Smooth muscle cell (in vitro differentiated cells): Measurements from ENCODE around the gene PLB1. TPM values are rescaled to one million over a fixed set of nuclear protein-coding genes. Genes with fewer than 3 reads are reported as not detected.

Experiments
- DNase-seq: peaks from one replicate; lab custom pipeline; 2025; ENCODE audit not compliant: unreplicated experiment; lab: John Stamatoyannopoulos, UW
- H2AFZ ChIP-seq: fragments of 200-600 bp; sonication (generic); 2 replicates; pipeline ENCODE4 v1.6.0; 2016; ENCODE audit warnings: antibody characterized with exemption, low read depth, mild to moderate bottlenecking
- H3F3A ChIP-seq: fragments of 200-600 bp; sonication (generic); 2 replicates; pipeline ENCODE4 v1.6.0; 2017; ENCODE audit warnings: antibody characterized with exemption, low read depth
- H3K27ac ChIP-seq: fragments of 200-600 bp; sonication (generic); 2 replicates; pipeline ENCODE4 v1.5.1; 2016; ENCODE audit warnings: low read depth, mild to moderate bottlenecking
- H3K27me3 ChIP-seq: fragments of 200-600 bp; sonication (generic); 2 replicates; pipeline ENCODE4 v1.6.1; 2016; ENCODE audit warnings: low read depth, mild to moderate bottlenecking
- H3K36me3 ChIP-seq: fragments of 200-600 bp; sonication (generic); 2 replicates; pipeline ENCODE4 v1.5.1; 2016; ENCODE audit warnings: low read depth
- H3K4me1 ChIP-seq: fragments of 200-600 bp; sonication (generic); 2 replicates; pipeline ENCODE4 v1.5.1; 2016; ENCODE audit warnings: low read depth
- H3K4me2 ChIP-seq: fragments of 200-600 bp; sonication (generic); 2 replicates; pipeline ENCODE4 v1.6.0; 2016; ENCODE audit warnings: mild to moderate bottlenecking
- H3K4me3 ChIP-seq: fragments of 200-600 bp; sonication (generic); 2 replicates; pipeline ENCODE4 v1.5.1; 2016; ENCODE audit warnings: mild to moderate bottlenecking
- H3K79me2 ChIP-seq: fragments of 200-600 bp; sonication (generic); 2 replicates; pipeline ENCODE4 v1.6.0; 2016; ENCODE audit warnings: low read depth, mild to moderate bottlenecking
- H3K9ac ChIP-seq: fragments of 200-600 bp; sonication (generic); 2 replicates; pipeline ENCODE4 v1.6.0; 2016; ENCODE audit warnings: low read depth
- H3K9me3 ChIP-seq: fragments of 200-600 bp; sonication (generic); replicated peaks from 2 replicates; pipeline ENCODE4 v1.5.1; 2016; ENCODE audit warnings: low read depth
- H4K20me1 ChIP-seq: fragments of 200-600 bp; sonication (generic); 2 replicates; pipeline ENCODE4 v1.6.0; 2016; ENCODE audit warnings: low read depth
- WGBS: methylation state at CpG from one replicate; pipeline ENCODE4 v1.1.7; 2016; ENCODE audit warnings: low lambda C conversion rate; 5-methylcytosine and 5-hydroxymethylcytosine counted together
- polyA plus RNA-seq: library from polyadenylated mRNA; unstranded; fragments of >200 nt; fragmentation: Nextera tagmentation; extraction: Ambion mirVana; gene quantifications from 2 replicates; pipeline ENCODE4 v1.2.1, GENCODE V29; 2016
- total RNA-seq: library from RNA; depleted of rRNA; stranded (reverse); fragments of >200 nt; gene quantifications from 2 replicates; pipeline ENCODE4 v1.2.3, GENCODE V29; 2014
- TF ChIP-seq, protein P1 (sequence below): fragments of 200-600 bp; sonication (generic); IDR thresholded peaks from 2 replicates; pipeline ENCODE4 v1.5.1; 2017; ENCODE audit warnings: borderline replicate concordance, mild to moderate bottlenecking, antibody characterized with exemption; ENCODE audit not compliant: insufficient read depth, poor library complexity, severe bottlenecking

The PLB1 gene
- total and polyA plus RNA-seq, 2 experiments from 2014 or later = 0.75 to 8.7 TPM

- Histone ChIP-seq H2AFZ (no peak overlapping the region), H3K36me3 (no peaks in the 10 kb centered on the region), H3K4me2 (no peak overlapping the region), H3K27me3 (no peaks in the 10 kb centered on the region), H3F3A (no peaks in the 10 kb centered on the region), H3K9me3 (no peaks in the 10 kb centered on the region), H3K4me3 (no peak overlapping the region), H3K9ac (no peak overlapping the region), H3K79me2 (no peaks in the 10 kb centered on the region), H3K4me1 (no peaks in the 10 kb centered on the region), H3K27ac (no peak overlapping the region), H4K20me1 (no peaks in the 10 kb centered on the region)
- TF ChIP-seq, protein P1, sequence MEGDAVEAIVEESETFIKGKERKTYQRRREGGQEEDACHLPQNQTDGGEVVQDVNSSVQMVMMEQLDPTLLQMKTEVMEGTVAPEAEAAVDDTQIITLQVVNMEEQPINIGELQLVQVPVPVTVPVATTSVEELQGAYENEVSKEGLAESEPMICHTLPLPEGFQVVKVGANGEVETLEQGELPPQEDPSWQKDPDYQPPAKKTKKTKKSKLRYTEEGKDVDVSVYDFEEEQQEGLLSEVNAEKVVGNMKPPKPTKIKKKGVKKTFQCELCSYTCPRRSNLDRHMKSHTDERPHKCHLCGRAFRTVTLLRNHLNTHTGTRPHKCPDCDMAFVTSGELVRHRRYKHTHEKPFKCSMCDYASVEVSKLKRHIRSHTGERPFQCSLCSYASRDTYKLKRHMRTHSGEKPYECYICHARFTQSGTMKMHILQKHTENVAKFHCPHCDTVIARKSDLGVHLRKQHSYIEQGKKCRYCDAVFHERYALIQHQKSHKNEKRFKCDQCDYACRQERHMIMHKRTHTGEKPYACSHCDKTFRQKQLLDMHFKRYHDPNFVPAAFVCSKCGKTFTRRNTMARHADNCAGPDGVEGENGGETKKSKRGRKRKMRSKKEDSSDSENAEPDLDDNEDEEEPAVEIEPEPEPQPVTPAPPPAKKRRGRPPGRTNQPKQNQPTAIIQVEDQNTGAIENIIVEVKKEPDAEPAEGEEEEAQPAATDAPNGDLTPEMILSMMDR = no peak
- DNase-seq = no peak
- 86% methylated on average over 2 of the region's 2 CpGs for WGBS
Measured at GRCh38 chr2:28511871-28512606, 16.2 kb downstream of the PLB1 start.

GRCh38 chr2:28512607-28512965 is 16.7 kb downstream of the PLB1 start:
- Histone ChIP-seq H3K36me3 (no peaks in the 10 kb centered on the region), H3K27me3 (no peaks in the 10 kb centered on the region), H3K27ac (no peak overlapping the region), H3K79me2 (no peaks in the 10 kb centered on the region), H2AFZ (no peak overlapping the region), H4K20me1 (no peaks in the 10 kb centered on the region), H3K9ac (no peak overlapping the region), H3K4me3 (no peak overlapping the region), H3K4me2 (no peak overlapping the region), H3K9me3 (no peaks in the 10 kb centered on the region), H3K4me1 (no peaks in the 10 kb centered on the region), H3F3A (no peaks in the 10 kb centered on the region)
- DNase-seq = no peak
- TF ChIP-seq, protein P1 = no peak
- 63% methylated on average over 1 of the region's 1 CpG for whole genome bisulfite sequencing

DNA sequence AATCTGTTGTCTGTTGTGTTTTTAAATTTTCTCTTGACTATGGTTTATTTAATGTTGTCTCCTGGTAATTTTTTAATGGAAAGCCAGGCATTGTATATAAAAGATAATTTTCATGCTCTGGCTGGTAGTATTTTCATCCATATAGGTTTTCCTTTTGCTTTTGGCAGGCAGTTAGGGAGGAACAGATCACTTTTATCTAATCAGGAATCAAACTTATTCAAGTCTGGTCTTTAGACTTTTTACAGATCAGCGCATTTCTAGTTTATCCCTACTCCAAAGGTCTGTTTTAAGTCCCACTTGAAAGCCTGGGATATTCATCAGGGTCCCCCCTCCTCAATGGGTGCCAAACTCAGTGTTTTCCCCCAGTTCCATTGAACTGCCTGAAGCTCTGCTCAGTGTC is 17.2 kb downstream of the PLB1 start:
- no peaks in the 10 kb centered on the region for H3K36me3 ChIP-seq
- 28% methylated on average over 1 of the region's 1 CpG for WGBS
- H3K4me1 ChIP-seq = no peaks in the 10 kb centered on the region
- no peak overlapping the region for H3K27ac ChIP-seq
- no peaks in the 10 kb centered on the region for H4K20me1 ChIP-seq
- H3K9ac ChIP-seq = no peak overlapping the region
- H3K9me3 ChIP-seq = no peaks in the 10 kb centered on the region
- no peaks in the 10 kb centered on the region for H3F3A ChIP-seq
- H2AFZ ChIP-seq = no peak overlapping the region
- no peaks in the 10 kb centered on the region for H3K79me2 ChIP-seq
- DNase-seq = no peak
- H3K27me3 ChIP-seq = no peaks in the 10 kb centered on the region
- TF ChIP-seq, protein P1 = no peak
- H3K4me2 ChIP-seq = no peak overlapping the region
- H3K4me3 ChIP-seq = no peak overlapping the region

- Histone ChIP-seq H3K4me1 (no peaks in the 10 kb centered on the region), H3K27ac (no peak overlapping the region), H3K36me3 (no peaks in the 10 kb centered on the region), H2AFZ (no peak overlapping the region), H3K4me2 (no peak overlapping the region), H4K20me1 (no peaks in the 10 kb centered on the region), H3K9ac (no peak overlapping the region), H3K9me3 (no peaks in the 10 kb centered on the region), H3K4me3 (no peak overlapping the region), H3K79me2 (no peaks in the 10 kb centered on the region), H3F3A (no peaks in the 10 kb centered on the region), H3K27me3 (no peaks in the 10 kb centered on the region)
- no peak for DNase-seq
- TF ChIP-seq, protein P1 = no peak
- WGBS = 73% methylated on average over 5 of the region's 5 CpGs
Measured at GRCh38 chr2:28515176-28515751, 19.4 kb downstream of the PLB1 start.
